ENCODE results near the gene TNRC6B.
"Not testable (repeated sequence)": the region's sequence is repeated elsewhere in the genome, so short reads cannot be mapped to it uniquely, and the experiment has no call there.

The TNRC6B gene

GRCh38 chr22:40161194-40161593 lies 16.5 kb upstream of the TNRC6B start:
- Histone ChIP-seq H3K4me3 (ENCODE audit: insufficient read depth, low read depth, low read length) (no peak overlapping the region), H3K9me3 (ENCODE audit: control insufficient read depth, low read length) (no peaks in the 10 kb centered on the region), H3K27ac (ENCODE audit: insufficient read depth, low read depth, low read length, poor library complexity, severe bottlenecking) (no peak overlapping the region), H3K36me3 (ENCODE audit: control insufficient read depth, insufficient read depth, low read length) (no peaks in the 10 kb centered on the region), H3K27me3 (ENCODE audit: control insufficient read depth, insufficient read depth, low read length, poor library complexity, severe bottlenecking) (no peaks in the 10 kb centered on the region), H3K4me1 (ENCODE audit: control insufficient read depth, insufficient read depth, low read length) (no peaks in the 10 kb centered on the region)
- WGBS, 2 experiments, result 71% methylated on average over 1 of the region's 1 CpG; no CpG with 5 or more reads in 1 of the 2 experiments

GRCh38 chr22:40165537-40165936 lies 12.2 kb upstream of the TNRC6B start:
- not testable (repeated sequence) for H3K27ac ChIP-seq (ENCODE audit: insufficient read depth, low read depth, low read length, poor library complexity, severe bottlenecking); H3K27me3 ChIP-seq (ENCODE audit: control insufficient read depth, insufficient read depth, low read length, poor library complexity, severe bottlenecking); H3K4me1 ChIP-seq (ENCODE audit: control insufficient read depth, insufficient read depth, low read length); H3K4me3 ChIP-seq (ENCODE audit: insufficient read depth, low read depth, low read length); H3K36me3 ChIP-seq (ENCODE audit: control insufficient read depth, insufficient read depth, low read length); H3K9me3 ChIP-seq (ENCODE audit: control insufficient read depth, low read length)
- 93 to 100% methylated on average over 2 of the region's 2 CpGs for WGBS, 2 experiments

- H3K36me3 ChIP-seq (ENCODE audit: control insufficient read depth, insufficient read depth, low read length), result no peaks in the 10 kb centered on the region
- no peak overlapping the region for H3K27ac ChIP-seq (ENCODE audit: insufficient read depth, low read depth, low read length, poor library complexity, severe bottlenecking)
- no peak overlapping the region for H3K4me3 ChIP-seq (ENCODE audit: insufficient read depth, low read depth, low read length)
- no peaks in the 10 kb centered on the region for H3K27me3 ChIP-seq (ENCODE audit: control insufficient read depth, insufficient read depth, low read length, poor library complexity, severe bottlenecking)
- no peaks in the 10 kb centered on the region for H3K9me3 ChIP-seq (ENCODE audit: control insufficient read depth, low read length)
- 91 to 93% methylated on average over 12 of the region's 12 CpGs for WGBS, 2 experiments
- peaks cover 9% of the 10 kb centered on the region for H3K4me1 ChIP-seq (ENCODE audit: control insufficient read depth, insufficient read depth, low read length)
Observed at GRCh38 chr22:40175611-40176244, 2.0 kb upstream of the TNRC6B start.

- 3 to 4% methylated on average over 14 of the region's 14 CpGs for WGBS, 2 experiments
- Histone ChIP-seq H3K27me3 (ENCODE audit: control insufficient read depth, insufficient read depth, low read length, poor library complexity, severe bottlenecking) (no peaks in the 10 kb centered on the region), H3K4me3 (ENCODE audit: insufficient read depth, low read depth, low read length) (peak overlapping the region; percentile 73), H3K4me1 (ENCODE audit: control insufficient read depth, insufficient read depth, low read length) (peaks cover 16% of the 10 kb centered on the region), H3K27ac (ENCODE audit: insufficient read depth, low read depth, low read length, poor library complexity, severe bottlenecking) (peak overlapping the region; percentile 72), H3K9me3 (ENCODE audit: control insufficient read depth, low read length) (no peaks in the 10 kb centered on the region), H3K36me3 (ENCODE audit: control insufficient read depth, insufficient read depth, low read length) (no peaks in the 10 kb centered on the region)
Observed at GRCh38 chr22:40176921-40177737, 596 bp upstream of the TNRC6B start.

- Histone ChIP-seq H3K9me3 (ENCODE audit: control insufficient read depth, low read length) (no peaks in the 10 kb centered on the region), H3K4me1 (ENCODE audit: control insufficient read depth, insufficient read depth, low read length) (peaks cover 29% of the 10 kb centered on the region), H3K27ac (ENCODE audit: insufficient read depth, low read depth, low read length, poor library complexity, severe bottlenecking) (peak overlapping the region; percentile 94), H3K27me3 (ENCODE audit: control insufficient read depth, insufficient read depth, low read length, poor library complexity, severe bottlenecking) (no peaks in the 10 kb centered on the region), H3K36me3 (ENCODE audit: control insufficient read depth, insufficient read depth, low read length) (no peaks in the 10 kb centered on the region), H3K4me3 (ENCODE audit: insufficient read depth, low read depth, low read length) (peak overlapping the region; percentile 73)
- WGBS, 2 experiments, result 0% methylated on average over 11 to 15 of the region's 17 CpGs
Observed at GRCh38 chr22:40178417-40179409, 988 bp downstream of the TNRC6B start.

GRCh38 chr22:40179526-40179925 lies 1.8 kb downstream of the TNRC6B start:
- peak overlapping the region; percentile 73 for H3K4me3 ChIP-seq (ENCODE audit: insufficient read depth, low read depth, low read length)
- WGBS, 2 experiments, result 0% methylated on average over 1 of the region's 2 CpGs
- H3K27me3 ChIP-seq (ENCODE audit: control insufficient read depth, insufficient read depth, low read length, poor library complexity, severe bottlenecking), result no peaks in the 10 kb centered on the region
- peak overlapping the region; percentile 94 for H3K27ac ChIP-seq (ENCODE audit: insufficient read depth, low read depth, low read length, poor library complexity, severe bottlenecking)
- peaks cover 29% of the 10 kb centered on the region for H3K4me1 ChIP-seq (ENCODE audit: control insufficient read depth, insufficient read depth, low read length)
- no peaks in the 10 kb centered on the region for H3K9me3 ChIP-seq (ENCODE audit: control insufficient read depth, low read length)
- no peaks in the 10 kb centered on the region for H3K36me3 ChIP-seq (ENCODE audit: control insufficient read depth, insufficient read depth, low read length)

GRCh38 chr22:40180403-40180802 lies 2.7 kb downstream of the TNRC6B start:
- Histone ChIP-seq H3K27me3 (ENCODE audit: control insufficient read depth, insufficient read depth, low read length, poor library complexity, severe bottlenecking) (no peaks in the 10 kb centered on the region), H3K36me3 (ENCODE audit: control insufficient read depth, insufficient read depth, low read length) (no peaks in the 10 kb centered on the region), H3K9me3 (ENCODE audit: control insufficient read depth, low read length) (no peaks in the 10 kb centered on the region), H3K4me1 (ENCODE audit: control insufficient read depth, insufficient read depth, low read length) (peaks cover 28% of the 10 kb centered on the region), H3K4me3 (ENCODE audit: insufficient read depth, low read depth, low read length) (peak overlapping the region; percentile 73), H3K27ac (ENCODE audit: insufficient read depth, low read depth, low read length, poor library complexity, severe bottlenecking) (no peak overlapping the region)
- WGBS, 2 experiments, result 64 to 71% methylated on average over 4 of the region's 4 CpGs

- Histone ChIP-seq H3K27me3 (ENCODE audit: control insufficient read depth, insufficient read depth, low read length, poor library complexity, severe bottlenecking) (no peaks in the 10 kb centered on the region), H3K36me3 (ENCODE audit: control insufficient read depth, insufficient read depth, low read length) (no peaks in the 10 kb centered on the region), H3K9me3 (ENCODE audit: control insufficient read depth, low read length) (no peaks in the 10 kb centered on the region), H3K4me1 (ENCODE audit: control insufficient read depth, insufficient read depth, low read length) (peaks cover 24% of the 10 kb centered on the region), H3K27ac (ENCODE audit: insufficient read depth, low read depth, low read length, poor library complexity, severe bottlenecking) (no peak overlapping the region), H3K4me3 (ENCODE audit: insufficient read depth, low read depth, low read length) (no peak overlapping the region)
- WGBS, 2 experiments, result 91% methylated on average over 3 of the region's 3 CpGs
Observed at GRCh38 chr22:40181323-40181722, 3.6 kb downstream of the TNRC6B start.

- Histone ChIP-seq H3K4me3 (ENCODE audit: insufficient read depth, low read depth, low read length) (no peak overlapping the region), H3K27ac (ENCODE audit: insufficient read depth, low read depth, low read length, poor library complexity, severe bottlenecking) (no peak overlapping the region), H3K9me3 (ENCODE audit: control insufficient read depth, low read length) (no peaks in the 10 kb centered on the region), H3K4me1 (ENCODE audit: control insufficient read depth, insufficient read depth, low read length) (peaks cover 20% of the 10 kb centered on the region), H3K27me3 (ENCODE audit: control insufficient read depth, insufficient read depth, low read length, poor library complexity, severe bottlenecking) (no peaks in the 10 kb centered on the region), H3K36me3 (ENCODE audit: control insufficient read depth, insufficient read depth, low read length) (no peaks in the 10 kb centered on the region)
- 83 to 100% methylated on average over 1 to 3 of the region's 4 CpGs for whole genome bisulfite sequencing, 2 experiments
Observed at GRCh38 chr22:40182231-40182835, 4.6 kb downstream of the TNRC6B start.
